HEK293T (cell line): ENCODE data around the gene P2RX7.

Source experiments
- ELF4 ChIP-seq: fragments of 450-650 bp; IDR thresholded peaks from 2 replicates; pipeline ENCODE4 v1.6.1; 2017; ENCODE audit warnings: antibody characterized with exemption
- FOXA1 ChIP-seq: fragments of 450-650 bp; IDR thresholded peaks from 2 replicates; pipeline ENCODE4 v1.6.1; 2016; ENCODE audit warnings: mild to moderate bottlenecking
- FOXK2 ChIP-seq: fragments of 450-650 bp; IDR thresholded peaks from 2 replicates; pipeline ENCODE4 v1.6.1; 2016; ENCODE audit warnings: mild to moderate bottlenecking
- FOXM1 ChIP-seq: fragments of 450-650 bp; IDR thresholded peaks from 2 replicates; pipeline ENCODE4 v1.6.1; 2017; ENCODE audit warnings: mild to moderate bottlenecking, borderline replicate concordance
- SP1 ChIP-seq: fragments of 450-650 bp; IDR thresholded peaks from 2 replicates; pipeline ENCODE4 v1.6.1; 2017
- SUZ12 ChIP-seq: fragments of 450-650 bp; IDR thresholded peaks from 2 replicates; pipeline ENCODE4 v1.6.1; 2016; ENCODE audit warnings: mild to moderate bottlenecking
- ZNF384 ChIP-seq: fragments of 450-650 bp; IDR thresholded peaks from 2 replicates; pipeline ENCODE4 v1.6.1; 2016

DNA sequence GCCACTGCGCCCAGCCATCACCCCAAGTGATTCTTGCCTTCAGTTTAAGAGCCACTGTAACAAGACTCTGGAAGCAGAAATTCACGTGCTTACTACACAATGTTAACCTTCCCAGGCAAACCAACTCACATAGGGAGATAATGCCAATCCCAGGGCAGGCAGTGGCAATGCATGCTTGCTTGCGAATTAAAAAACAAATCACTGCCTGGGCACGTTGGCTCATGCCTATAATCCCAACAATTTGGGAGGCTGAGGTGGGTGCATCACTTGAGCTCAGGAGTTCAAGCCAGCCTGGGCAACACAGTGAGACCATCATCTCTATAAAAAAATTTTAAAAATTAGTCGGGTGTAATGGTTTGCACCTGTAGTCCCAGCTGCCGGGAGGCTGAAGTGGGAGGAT is 39.5 kb downstream of the P2RX7 start:
- TF ChIP-seq FOXK2 (no peak), FOXM1 (no peak), SUZ12 (no peak), ELF4 (no peak), SP1 (no peak), FOXA1 (no peak), ZNF384 (no peak)
